Measurements from ENCODE around the gene LYSMD3.

The LYSMD3 gene

GRCh38 chr5:90472783-90473395 is 56.5 kb downstream of the LYSMD3 start:
- peak overlapping the region; percentile 87 for H3K4me3 ChIP-seq (replicated peaks; ENCODE audit: low read depth, low read length)
- no peak for TF ChIP-seq CTCF (IDR thresholded peaks at IDR 0.05; ENCODE audit: low read length, missing control alignments)
- no peak for DNase-seq (ENCODE audit: low read depth)

All from fibroblast of pulmonary artery (primary cell).